Ovary (tissue), 9 donors: Measurements from ENCODE around the gene NTRK2. TPM values are rescaled to one million over a fixed set of nuclear protein-coding genes. Genes with fewer than 3 reads are reported as not detected.

Experiments used
- DNase-seq, 5 donors: peaks; one replicate each; pipeline ENCODE4 v3.0.0-alpha.2; 2019 to 2020
- H3K27ac ChIP-seq, 2 donors: fragments of 200-600 bp; one replicate each; pipeline versions ENCODE4 v1.5.1 to v1.8.0; 2019 to 2022
- H3K27me3 ChIP-seq: fragments of 200-600 bp; one replicate; pipeline ENCODE4 v1.8.0; 2022
- H3K36me3 ChIP-seq: fragments of 200-600 bp; sonication (generic); one replicate; pipeline ENCODE4 v1.5.1; 2019
- H3K4me1 ChIP-seq: one replicate; pipeline ENCODE4 v1.8.1; 2013; ENCODE audit warnings: mild to moderate bottlenecking, moderate library complexity; ENCODE audit not compliant: insufficient read depth
- H3K4me3 ChIP-seq: fragments of 200-600 bp; sonication (generic); one replicate; pipeline ENCODE4 v1.5.1; 2017
- H3K9me3 ChIP-seq, 2 donors: fragments of 200-600 bp in 1 of 2; sonication (generic) in 1 of 2; one replicate each; pipeline versions ENCODE4 v1.5.1 to v1.8.1; 2013 to 2019; ENCODE audit warnings: mild to moderate bottlenecking in 1 of 2, moderate library complexity in 1 of 2
- EP300 ChIP-seq: sonication (generic); formaldehyde crosslinking; IDR thresholded peaks from one replicate; pipeline ENCODE4 v1.6.1; 2017; ENCODE audit warnings: antibody characterized with exemption
- POLR2A ChIP-seq: fragments of 450-650 bp; IDR thresholded peaks from one replicate; pipeline ENCODE4 v1.6.1; 2017; ENCODE audit warnings: antibody characterized with exemption, mild to moderate bottlenecking, moderate library complexity
- WGBS, 3 donors: extraction: QIAGEN DNeasy Blood & Tissue Kit in 1 of 3; methylation state at CpG; one replicate each; pipeline versions ENCODE4 v1.1.5 to v1.1.7; 2013 to 2017; 5-methylcytosine and 5-hydroxymethylcytosine counted together
- intact Hi-C, 4 donors: fragments of 100-400 bp; cut with DNase I; formaldehyde crosslinking; loops; one replicate each; pipeline versions ENCODE4 v1.11.0 to v1.15.1; 2022 to 2023
- polyA plus RNA-seq, 2 donors: library from polyadenylated mRNA; stranded (reverse); fragments of 200-250 nt in 1 of 2; fragments of 350-450 nt in 1 of 2; fragmentation: Illumina TruSeq in 1 of 2; extraction: RNeasy Lipid Tissue Mini Kit (QIAGEN cat#74804) in 1 of 2; gene quantifications; one replicate each; pipeline ENCODE4 v1.2.3, GENCODE V29; 2013 to 2014
- total RNA-seq, 7 donors: library from RNA; depleted of rRNA in 2 of 7; stranded (reverse); fragments of >200 nt in 2 of 7; fragmentation: NEBNext Ultra II Directional in 3 of 7; extraction: Animal tissue kit (Norgen Biotek cat#: 25700) in 3 of 7; gene quantifications; one replicate each; pipeline versions ENCODE4 v1.1.0 to v1.2.4, GENCODE V29; 2016 to 2023
- TF ChIP-seq, protein P1 (sequence below), 3 donors: fragments of 450-650 bp in 2 of 3; fragments of 200-600 bp in 1 of 3; IDR thresholded peaks; one replicate each; pipeline versions ENCODE4 v1.5.1 to v1.8.0; 2016 to 2022; ENCODE audit warnings: antibody characterized with exemption in 3 of 3, mild to moderate bottlenecking in 1 of 3
- donor health status: DM: no; HTN: no; CAD: no; lungs with moderate emphysema.
- donor health status: DM: no; HTN: no; CAD: no.
- donor health status: Bipolar disorder and iron deficiency.
- donor health status: DM: yes; HTN: yes; CAD: no.
- donor health status: DM: no; HTN: no; CAD: no.
- donor health status: DM: yes; HTN: yes; CAD: no.

The NTRK2 gene
- total and polyA plus RNA-seq, 9 donors, result 6.4 to 31.1 (median 10.8) TPM

DNA sequence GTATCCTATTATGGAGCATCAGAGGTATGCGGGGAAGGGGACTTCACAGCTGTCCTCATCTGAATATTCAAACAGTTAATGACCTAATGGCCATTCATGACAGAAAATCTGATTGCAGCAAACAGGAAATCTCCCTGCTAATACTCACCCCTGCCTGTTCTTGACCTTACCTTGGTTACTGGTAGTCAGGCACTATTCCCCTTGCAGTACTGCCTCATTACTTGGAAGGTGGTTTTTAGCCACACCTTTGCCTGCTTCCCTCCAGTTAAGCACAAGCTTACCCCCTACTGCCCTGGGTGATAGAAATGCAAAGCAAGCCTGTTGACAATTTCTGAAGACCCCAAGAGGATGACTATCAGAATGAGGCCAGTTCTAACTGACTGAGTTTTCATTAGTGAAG is 332.4 kb downstream of the NTRK2 start:
- WGBS, 3 donors, result 93 to 100% (median 94%) methylated on average over 1 of the region's 1 CpG
- no peaks in the 10 kb centered on the region for H3K4me1 ChIP-seq
- TF ChIP-seq POLR2A (no peak), EP300 (no peak)
- TF ChIP-seq, protein P1, sequence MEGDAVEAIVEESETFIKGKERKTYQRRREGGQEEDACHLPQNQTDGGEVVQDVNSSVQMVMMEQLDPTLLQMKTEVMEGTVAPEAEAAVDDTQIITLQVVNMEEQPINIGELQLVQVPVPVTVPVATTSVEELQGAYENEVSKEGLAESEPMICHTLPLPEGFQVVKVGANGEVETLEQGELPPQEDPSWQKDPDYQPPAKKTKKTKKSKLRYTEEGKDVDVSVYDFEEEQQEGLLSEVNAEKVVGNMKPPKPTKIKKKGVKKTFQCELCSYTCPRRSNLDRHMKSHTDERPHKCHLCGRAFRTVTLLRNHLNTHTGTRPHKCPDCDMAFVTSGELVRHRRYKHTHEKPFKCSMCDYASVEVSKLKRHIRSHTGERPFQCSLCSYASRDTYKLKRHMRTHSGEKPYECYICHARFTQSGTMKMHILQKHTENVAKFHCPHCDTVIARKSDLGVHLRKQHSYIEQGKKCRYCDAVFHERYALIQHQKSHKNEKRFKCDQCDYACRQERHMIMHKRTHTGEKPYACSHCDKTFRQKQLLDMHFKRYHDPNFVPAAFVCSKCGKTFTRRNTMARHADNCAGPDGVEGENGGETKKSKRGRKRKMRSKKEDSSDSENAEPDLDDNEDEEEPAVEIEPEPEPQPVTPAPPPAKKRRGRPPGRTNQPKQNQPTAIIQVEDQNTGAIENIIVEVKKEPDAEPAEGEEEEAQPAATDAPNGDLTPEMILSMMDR (IDR thresholded peaks at IDR 0.05), result no peak
- no peaks in the 10 kb centered on the region for H3K27me3 ChIP-seq
- no peak overlapping the region for H3K27ac ChIP-seq
- no peak overlapping the region for H3K4me3 ChIP-seq
- DNase-seq, result no peak
- no peaks in the 10 kb centered on the region for H3K36me3 ChIP-seq
- intact Hi-C loops, result no loop called here
- H3K9me3 ChIP-seq, result no peaks in the 10 kb centered on the region

DNA sequence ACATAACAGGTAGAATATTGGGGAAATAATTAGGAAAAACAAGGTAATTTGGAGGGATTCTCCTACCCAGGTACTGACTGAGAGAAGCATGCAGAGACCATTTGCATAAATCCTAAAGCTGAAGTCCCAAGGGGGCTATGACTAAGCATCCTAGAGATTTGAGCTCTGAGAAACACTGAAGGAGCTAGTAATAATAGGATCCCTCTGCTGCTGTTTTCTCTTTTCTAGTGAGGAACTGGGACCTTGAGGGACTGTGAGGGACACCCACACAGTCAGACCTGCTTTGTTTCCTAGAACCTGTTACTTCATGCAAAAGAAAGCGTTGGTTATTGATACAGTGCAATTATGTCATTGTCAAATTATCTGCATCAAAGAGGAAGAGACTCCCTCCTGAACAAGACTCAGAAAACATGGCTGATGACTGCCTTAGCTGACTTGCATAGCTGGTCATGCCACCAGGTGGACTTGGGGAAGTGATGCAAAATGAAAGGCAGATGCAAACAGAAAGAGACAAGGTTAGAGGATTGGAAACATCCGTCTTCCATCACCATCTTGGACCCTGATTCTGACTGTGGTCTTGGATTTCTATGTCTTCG is 335.4 kb downstream of the NTRK2 start:
- 61 to 77% (median 70%) methylated on average over 3 of the region's 3 CpGs for whole genome bisulfite sequencing, 3 donors
- Histone ChIP-seq H3K4me1 (no peaks in the 10 kb centered on the region), H3K36me3 (no peaks in the 10 kb centered on the region), H3K27me3 (no peaks in the 10 kb centered on the region), H3K4me3 (no peak overlapping the region), H3K9me3 (no peaks in the 10 kb centered on the region), H3K27ac (no peak overlapping the region)
- intact Hi-C loops, result no loop called here
- no peak for DNase-seq
- TF ChIP-seq, protein P1 (IDR thresholded peaks at IDR 0.05), result no peak
- no peak for TF ChIP-seq EP300
- TF ChIP-seq POLR2A, result no peak

DNA sequence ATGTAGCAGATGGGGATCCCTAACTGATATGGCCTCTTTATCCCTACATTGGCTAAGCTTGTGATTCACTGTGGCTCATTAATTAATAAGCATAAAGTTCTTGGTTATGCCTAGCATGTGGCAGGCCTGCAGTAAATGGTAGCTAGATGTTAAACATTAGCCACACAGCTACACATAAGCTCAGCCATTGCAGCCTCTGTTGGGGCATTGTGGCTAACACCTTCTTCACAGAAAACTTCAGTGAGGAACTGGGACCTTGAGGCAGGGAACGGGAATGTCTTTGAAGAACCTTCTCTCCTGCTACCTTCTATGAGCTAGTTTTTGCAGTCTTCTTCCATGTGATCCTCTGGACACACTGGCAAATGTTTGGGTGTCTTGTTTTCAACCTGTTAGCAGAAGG is 338.2 kb downstream of the NTRK2 start:
- WGBS, 3 donors, result 88 to 92% (median 90%) methylated on average over 1 of the region's 1 CpG
- intact Hi-C loops, result no loop called here
- TF ChIP-seq POLR2A, result no peak
- no peak for TF ChIP-seq EP300
- TF ChIP-seq, protein P1 (IDR thresholded peaks at IDR 0.05), result no peak

DNA sequence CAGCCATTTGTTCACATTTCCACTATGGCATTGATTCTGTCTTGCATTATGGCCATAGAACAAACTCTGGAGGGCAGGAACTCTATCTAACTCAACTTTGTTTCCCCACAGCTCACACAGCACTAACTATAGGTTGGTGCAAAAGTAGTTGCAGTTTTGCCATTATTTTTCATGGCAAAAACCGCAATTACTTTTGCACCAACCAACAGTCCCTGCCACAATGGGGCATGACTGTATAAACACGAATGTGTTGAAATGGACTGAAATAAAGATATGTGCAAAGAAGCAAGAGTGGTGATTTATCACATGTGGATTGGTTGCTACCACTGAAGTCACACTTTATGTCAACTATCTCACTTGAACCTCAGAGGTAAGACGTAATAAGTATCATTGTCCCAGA is 338.7 kb downstream of the NTRK2 start:
- no peak for TF ChIP-seq POLR2A
- TF ChIP-seq, protein P1 (IDR thresholded peaks at IDR 0.05), result no peak
- TF ChIP-seq EP300, result no peak
- Histone ChIP-seq H3K27ac (no peak overlapping the region), H3K4me1 (no peaks in the 10 kb centered on the region), H3K9me3 (no peaks in the 10 kb centered on the region), H3K4me3 (no peak overlapping the region), H3K36me3 (no peaks in the 10 kb centered on the region), H3K27me3 (no peaks in the 10 kb centered on the region)
- no peak for DNase-seq
- intact Hi-C loops, result no loop called here
- WGBS, 3 donors, result 90 to 94% (median 93%) methylated on average over 3 of the region's 3 CpGs

More for the DNA sequence above, 338.2 kb downstream of the NTRK2 start:
- H3K4me1 ChIP-seq, result no peaks in the 10 kb centered on the region
- H3K4me3 ChIP-seq, result no peak overlapping the region
- no peaks in the 10 kb centered on the region for H3K9me3 ChIP-seq
- H3K36me3 ChIP-seq, result no peaks in the 10 kb centered on the region
- DNase-seq, result no peak
- H3K27ac ChIP-seq, result no peak overlapping the region
- H3K27me3 ChIP-seq, result no peaks in the 10 kb centered on the region
